Upper lobe of left lung (tissue), 6 donors: ENCODE data around the gene KANK3. TPM values are rescaled to one million over a fixed set of nuclear protein-coding genes. Genes with fewer than 3 reads are reported as not detected.

ENCODE experiments used
- ATAC-seq, 2 donors: fragments of 200-7000 bp; cut with Tn5 transposase; one replicate each; pipeline ENCODE4 v1.9.1; 2022; ENCODE audit warnings: mild to moderate bottlenecking in 2 of 2, moderate library complexity in 2 of 2; ENCODE audit not compliant: low FRiP score in 2 of 2
- DNase-seq, 2 donors: peaks; one replicate each; pipeline ENCODE4 v3.0.0-alpha.2; 2019 to 2020
- H3K27ac ChIP-seq, 4 donors: fragments of 200-600 bp; sonication (generic); one replicate each; pipeline ENCODE4 v1.5.1; 2016 to 2019
- H3K27me3 ChIP-seq, 4 donors: fragments of 200-600 bp; sonication (generic); one replicate each; pipeline ENCODE4 v1.5.1; 2017 to 2019
- H3K36me3 ChIP-seq, 4 donors: fragments of 200-600 bp; sonication (generic); one replicate each; pipeline ENCODE4 v1.5.1; 2016 to 2019
- H3K4me1 ChIP-seq, 4 donors: fragments of 200-600 bp; sonication (generic); one replicate each; pipeline ENCODE4 v1.5.1; 2018 to 2019
- H3K4me3 ChIP-seq, 4 donors: fragments of 200-600 bp; sonication (generic); one replicate each; pipeline ENCODE4 v1.5.1; 2017 to 2019; ENCODE audit warnings: mild to moderate bottlenecking in 2 of 4, moderate library complexity in 1 of 4
- H3K9me3 ChIP-seq, 4 donors: fragments of 200-600 bp; sonication (generic); one replicate each; pipeline ENCODE4 v1.5.1; 2018 to 2019
- CTCF ChIP-seq, 6 experiments: fragments of 450-650 bp in 4 of 6; fragments of 200-600 bp in 2 of 6; sonication (generic) in 2 of 6; IDR thresholded peaks; one replicate each; pipeline ENCODE4 v1.5.1; 2016 to 2019; ENCODE audit warnings: antibody characterized with exemption in 6 of 6
- EP300 ChIP-seq, 4 donors: sonication (generic); formaldehyde crosslinking; IDR thresholded peaks; one replicate each; pipeline ENCODE4 v1.5.1; 2017; ENCODE audit warnings: antibody characterized with exemption in 4 of 4, control low read depth in 2 of 4
- POLR2A ChIP-seq, 4 donors: fragments of 450-650 bp; IDR thresholded peaks; one replicate each; pipeline ENCODE4 v1.5.1; 2016 to 2017; ENCODE audit warnings: antibody characterized with exemption in 4 of 4, mild to moderate bottlenecking in 2 of 4
- POLR2AphosphoS5 ChIP-seq, 2 donors: sonication (generic); formaldehyde crosslinking; IDR thresholded peaks; one replicate each; pipeline ENCODE4 v1.5.1; 2017; ENCODE audit warnings: antibody characterized with exemption in 2 of 2
- WGBS, 2 donors: methylation state at CpG; one replicate each; pipeline ENCODE4 v1.1.5; 2017 to 2018; 5-methylcytosine and 5-hydroxymethylcytosine counted together
- total RNA-seq, 6 donors: library from RNA; depleted of rRNA in 4 of 6; stranded (reverse); fragments of >200 nt in 4 of 6; gene quantifications; one replicate each; pipeline versions ENCODE4 v1.1.0 to v1.2.1, GENCODE V29; 2016 to 2021
- donor health status: DM: no; HTN: no; CAD: no; lungs with moderate emphysema.
- donor health status: DM: no; HTN: yes; CAD: no; lungs with severe emphysema.

Gene KANK3
- total RNA-seq, 6 donors from 2014 or later = 27.7 to 109 (median 56.9) TPM

- Histone ChIP-seq H3K9me3 (no peaks in the 10 kb centered on the region), H3K27ac (peak overlapping the region; percentile 57 to 70 (median 67)), H3K4me3 (peak overlapping the region; percentile 49 to 78 (median 64)), H3K27me3 (no peaks in the 10 kb centered on the region), H3K36me3 (peaks cover 0 to 44% (median 10%) of the 10 kb centered on the region in 4 donors), H3K4me1 (peaks cover 34 to 56% (median 46%) of the 10 kb centered on the region in 4 donors)
- DNase-seq (no peak), ATAC-seq (no peak)
- 67 to 78% methylated on average over 17 of the region's 17 CpGs for WGBS, 2 donors
- TF ChIP-seq EP300 (IDR thresholded peaks at IDR 0.05) = no peak
- TF ChIP-seq POLR2AphosphoS5 (IDR thresholded peaks at IDR 0.05) = no peak
- TF ChIP-seq POLR2A (IDR thresholded peaks at IDR 0.05) = no peak
- no peak for TF ChIP-seq CTCF (IDR thresholded peaks at IDR 0.05)
These were observed 34.2 kb downstream of the KANK3 start for GRCh38 chr19:8308891-8309291.

DNA sequence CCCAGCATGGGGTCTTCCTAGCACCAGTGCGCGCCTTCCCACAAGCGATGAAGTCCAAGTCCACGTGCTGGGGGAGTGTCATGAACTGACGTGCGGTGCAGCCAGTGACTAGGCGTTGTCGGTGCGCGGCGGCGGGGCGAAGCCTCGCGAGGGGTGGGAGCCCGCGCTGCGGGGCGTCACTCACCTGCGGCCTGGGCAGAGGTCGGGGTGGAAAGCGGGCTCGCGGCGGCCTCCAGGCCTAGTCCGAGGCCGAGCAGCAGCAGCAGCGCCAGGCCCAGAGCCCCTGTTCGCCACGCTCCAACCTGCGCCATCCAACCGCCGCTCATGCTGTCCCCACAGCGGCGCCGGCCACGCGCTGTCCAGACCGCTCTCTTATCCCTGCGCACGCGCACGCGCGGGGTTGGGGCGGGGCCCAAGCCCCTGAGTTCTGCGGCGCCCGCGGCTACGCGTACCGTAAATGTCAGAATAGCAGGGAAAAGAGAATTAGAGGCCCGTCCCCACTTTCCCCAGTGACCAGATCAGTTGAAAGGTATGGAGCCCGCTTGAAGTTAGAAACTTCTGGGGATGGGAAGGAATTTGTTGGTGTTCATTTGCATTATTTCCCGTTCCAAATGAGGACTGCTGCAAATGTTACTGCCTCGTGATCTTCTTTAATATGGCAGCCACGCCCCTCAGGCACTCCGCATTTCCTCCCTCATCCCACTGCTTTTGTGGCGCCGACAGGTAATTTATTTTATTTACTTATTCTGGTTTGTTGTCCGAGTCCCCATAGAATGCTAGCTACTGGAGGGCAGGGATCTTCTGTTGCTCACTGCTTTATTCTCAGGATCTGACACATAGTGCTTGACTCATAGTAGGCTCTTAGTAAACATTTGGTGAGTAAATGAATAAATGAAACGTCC is 34.8 kb downstream of the KANK3 start, which contains the start of gene CD320:
Gene CD320, minus strand, starts transcription at position 394 of the 902 bp plus-strand sequence. Its CDS starts 68 bp downstream, at position 326.
- DNase-seq (peak; percentile 89 to 99), ATAC-seq (peak; percentile 90 to 98)
- TF ChIP-seq POLR2AphosphoS5 (IDR thresholded peaks at IDR 0.05) (peak; percentile 27 to 52), CTCF (IDR thresholded peaks at IDR 0.05) (peak in 1 of 6 experiments; percentile 29), EP300 (IDR thresholded peaks at IDR 0.05) (no peak), POLR2A (IDR thresholded peaks at IDR 0.05) (peak in 2 of 4 donors; percentile 41 to 67)
- H3K27me3 ChIP-seq = no peaks in the 10 kb centered on the region
- H3K27ac ChIP-seq = peak within 1 kb of the TSS; percentile 57 to 70 (median 67)
- WGBS, 2 donors = 0 to 1% methylated on average over 28 to 42 of the region's 63 CpGs
- peaks cover 0 to 44% (median 10%) of the 10 kb centered on the region in 4 donors for H3K36me3 ChIP-seq
- H3K4me1 ChIP-seq = peaks cover 34 to 56% (median 46%) of the 10 kb centered on the region in 4 donors
- no peaks in the 10 kb centered on the region for H3K9me3 ChIP-seq
- peak within 1 kb of the TSS; percentile 49 to 78 (median 64) for H3K4me3 ChIP-seq

DNA sequence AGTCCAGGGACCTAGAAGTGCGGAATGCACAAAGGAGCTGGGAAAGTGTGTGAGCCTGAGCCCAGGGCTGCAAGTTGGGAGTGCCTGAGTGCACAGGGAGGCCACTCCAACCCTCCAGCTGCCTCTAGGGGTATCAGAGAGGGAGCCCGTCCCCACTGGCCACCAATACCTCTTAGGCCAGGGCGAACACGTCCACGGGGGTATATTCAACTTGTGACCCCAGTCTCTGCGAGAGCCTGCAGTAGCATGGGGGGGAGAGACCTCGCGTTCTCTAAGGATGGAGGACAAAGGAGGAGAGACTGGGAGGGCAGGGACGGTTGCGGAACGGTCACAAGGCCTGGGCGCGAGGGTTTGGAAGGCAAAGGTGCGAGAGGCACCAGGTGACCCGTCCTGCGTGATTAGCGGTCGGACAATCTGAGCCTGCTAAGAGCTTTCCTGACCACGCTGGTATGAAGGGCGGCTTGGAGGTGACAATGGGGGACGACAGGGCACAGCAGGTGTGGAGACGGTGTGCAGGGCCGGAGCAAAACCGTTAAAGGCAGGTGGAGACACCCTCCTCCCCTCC is 35.6 kb downstream of the KANK3 start:
- WGBS, 2 donors = 31 to 39% methylated on average over 20 to 24 of the region's 24 CpGs
- ATAC-seq = no peak

More for the DNA sequence above, 35.6 kb downstream of the KANK3 start:
- DNase-seq = peak in 1 of 2 donors; percentile 20
- peaks cover 36 to 53% (median 46%) of the 10 kb centered on the region in 4 donors for H3K4me1 ChIP-seq
- no peak for TF ChIP-seq POLR2A (IDR thresholded peaks at IDR 0.05)
- TF ChIP-seq EP300 (IDR thresholded peaks at IDR 0.05) = no peak
- TF ChIP-seq CTCF (IDR thresholded peaks at IDR 0.05) = no peak
- TF ChIP-seq POLR2AphosphoS5 (IDR thresholded peaks at IDR 0.05) = no peak
- peak overlapping the region; percentile 49 to 78 (median 64) for H3K4me3 ChIP-seq
- no peaks in the 10 kb centered on the region for H3K27me3 ChIP-seq
- H3K27ac ChIP-seq = peak overlapping the region; percentile 57 to 70 (median 67)
- no peaks in the 10 kb centered on the region for H3K9me3 ChIP-seq
- H3K36me3 ChIP-seq = peaks cover 0 to 37% (median 9%) of the 10 kb centered on the region in 4 donors
